Measurements from ENCODE around the gene PHLPP2.

Gene PHLPP2

DNA sequence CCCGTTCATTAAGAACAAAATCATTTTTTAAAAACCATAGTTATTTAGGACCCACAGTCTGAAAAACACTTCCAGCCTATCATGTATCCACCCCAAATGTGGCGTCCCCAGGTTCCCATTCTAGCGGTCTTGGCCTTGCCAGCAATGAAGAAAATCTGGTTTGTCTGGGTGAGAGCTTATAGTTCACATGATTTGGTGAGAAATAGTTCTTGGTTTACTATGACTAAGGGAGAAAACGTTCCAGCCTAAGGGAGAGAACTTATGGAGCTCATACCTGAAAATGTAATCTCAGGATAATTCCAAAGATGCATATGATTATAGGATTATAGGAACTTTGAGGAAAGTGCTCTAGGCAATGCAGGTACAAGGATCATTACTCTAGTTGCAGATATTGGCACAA lies 93.7 kb downstream of the PHLPP2 start:
- DNase-seq (ENCODE audit: extremely low read depth, low read depth), result no peak
- TF ChIP-seq, protein P1, sequence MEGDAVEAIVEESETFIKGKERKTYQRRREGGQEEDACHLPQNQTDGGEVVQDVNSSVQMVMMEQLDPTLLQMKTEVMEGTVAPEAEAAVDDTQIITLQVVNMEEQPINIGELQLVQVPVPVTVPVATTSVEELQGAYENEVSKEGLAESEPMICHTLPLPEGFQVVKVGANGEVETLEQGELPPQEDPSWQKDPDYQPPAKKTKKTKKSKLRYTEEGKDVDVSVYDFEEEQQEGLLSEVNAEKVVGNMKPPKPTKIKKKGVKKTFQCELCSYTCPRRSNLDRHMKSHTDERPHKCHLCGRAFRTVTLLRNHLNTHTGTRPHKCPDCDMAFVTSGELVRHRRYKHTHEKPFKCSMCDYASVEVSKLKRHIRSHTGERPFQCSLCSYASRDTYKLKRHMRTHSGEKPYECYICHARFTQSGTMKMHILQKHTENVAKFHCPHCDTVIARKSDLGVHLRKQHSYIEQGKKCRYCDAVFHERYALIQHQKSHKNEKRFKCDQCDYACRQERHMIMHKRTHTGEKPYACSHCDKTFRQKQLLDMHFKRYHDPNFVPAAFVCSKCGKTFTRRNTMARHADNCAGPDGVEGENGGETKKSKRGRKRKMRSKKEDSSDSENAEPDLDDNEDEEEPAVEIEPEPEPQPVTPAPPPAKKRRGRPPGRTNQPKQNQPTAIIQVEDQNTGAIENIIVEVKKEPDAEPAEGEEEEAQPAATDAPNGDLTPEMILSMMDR (IDR thresholded peaks at IDR 0.05; ENCODE audit: low read depth, low read length), result no peak

DNA sequence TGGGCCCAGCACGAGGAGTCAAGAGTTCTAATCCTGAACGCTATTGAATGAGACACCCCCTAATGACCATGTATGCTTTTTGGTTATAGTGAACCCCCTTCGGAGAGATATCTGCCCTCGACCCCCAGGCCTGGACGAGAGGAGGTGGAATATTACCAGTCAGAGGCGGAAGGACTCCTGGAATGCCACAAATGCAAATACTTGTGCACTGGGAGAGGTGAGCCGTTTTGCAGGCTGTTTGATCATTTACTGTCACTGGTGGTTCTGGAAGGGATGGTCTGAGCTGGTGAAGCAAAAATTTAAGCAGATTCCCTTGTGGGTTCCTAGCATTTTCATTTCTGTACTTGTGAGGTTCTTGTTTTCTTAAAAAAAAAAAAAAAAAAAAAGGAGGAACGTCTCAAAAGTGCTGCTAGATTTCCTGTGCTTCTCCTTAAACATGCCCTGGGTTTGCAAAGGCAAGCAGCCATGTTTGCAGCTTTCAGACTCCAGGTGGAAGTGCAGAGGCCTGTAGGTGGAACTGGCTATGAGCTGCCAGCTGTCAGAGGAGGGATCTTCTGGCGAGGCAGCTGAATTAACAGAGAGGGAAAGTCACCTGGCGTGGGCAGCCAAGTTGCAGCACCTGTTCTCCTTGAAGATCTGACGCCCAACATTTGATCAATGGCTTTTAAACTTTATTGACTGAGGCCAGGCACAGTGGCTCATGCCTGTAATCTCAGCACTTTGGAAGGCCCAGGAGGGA lies 95.1 kb downstream of the PHLPP2 start:
- no peak for DNase-seq (ENCODE audit: extremely low read depth, low read depth)

DNA sequence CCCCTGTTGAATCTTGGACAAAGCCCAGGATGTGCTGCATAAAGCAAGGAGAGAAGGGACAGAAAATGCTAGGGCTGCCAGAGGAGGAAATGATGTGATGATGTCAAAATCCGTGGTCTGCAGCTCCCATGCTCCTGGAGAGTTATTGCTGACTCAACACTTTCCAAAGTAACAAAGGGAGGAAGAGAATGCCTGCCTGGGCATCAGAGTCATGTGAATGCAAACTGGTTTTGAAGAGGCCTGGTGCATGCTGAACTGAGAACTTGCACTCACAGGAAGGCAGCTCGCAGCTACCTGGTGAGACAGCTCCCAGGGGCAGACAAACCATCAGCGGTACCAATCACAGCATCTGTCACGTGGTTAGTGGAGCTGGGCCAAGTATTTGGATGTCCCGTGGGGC lies 95.7 kb downstream of the PHLPP2 start:
- TF ChIP-seq, protein P1 (IDR thresholded peaks at IDR 0.05; ENCODE audit: low read depth, low read length), result no peak
- no peak for DNase-seq (ENCODE audit: extremely low read depth, low read depth)

More for the DNA sequence above, 95.1 kb downstream of the PHLPP2 start:
- TF ChIP-seq, protein P1 (IDR thresholded peaks at IDR 0.05; ENCODE audit: low read depth, low read length), result no peak

DNA sequence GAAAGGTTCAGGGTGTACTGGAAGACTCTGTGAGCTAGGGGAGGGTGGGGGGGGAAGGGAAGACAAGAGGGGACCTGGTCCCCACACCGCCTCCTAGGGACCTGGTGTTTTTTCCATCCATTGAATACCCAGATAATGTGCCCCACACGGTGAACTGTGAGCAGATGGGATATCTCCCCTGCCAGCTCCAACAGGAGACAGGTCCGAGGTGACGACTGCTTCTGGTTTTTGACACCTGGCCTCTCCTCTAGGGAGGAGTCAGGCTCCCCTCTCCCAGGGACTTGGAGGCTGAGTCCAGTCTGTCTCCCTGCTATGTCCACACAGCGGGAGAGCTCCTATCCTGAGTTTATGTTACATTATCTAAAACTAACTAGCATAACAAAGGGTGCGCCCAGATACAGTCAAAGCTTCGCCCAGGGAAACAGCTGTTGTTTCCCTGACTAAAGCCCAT lies 96.7 kb downstream of the PHLPP2 start:
- TF ChIP-seq, protein P1 (IDR thresholded peaks at IDR 0.05; ENCODE audit: low read depth, low read length), result no peak
- no peak for DNase-seq (ENCODE audit: extremely low read depth, low read depth)

DNA sequence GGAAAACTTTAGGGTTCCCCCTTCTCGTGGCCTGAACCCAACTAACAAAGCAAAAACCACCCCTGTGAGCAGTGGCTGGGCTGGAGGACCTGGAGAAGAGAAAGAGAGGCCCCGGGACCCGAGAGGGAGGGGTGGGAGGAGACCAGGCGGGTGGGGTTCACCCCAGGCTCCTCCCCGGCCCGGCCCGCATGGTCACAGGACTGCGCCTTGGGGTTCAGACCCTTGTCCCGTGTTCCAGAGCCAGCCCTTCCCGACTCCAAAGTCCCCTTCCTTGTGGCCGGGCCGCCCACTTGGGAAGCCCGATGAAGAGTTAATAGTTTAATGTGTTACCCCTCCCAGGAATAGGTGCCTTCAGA lies 97.7 kb downstream of the PHLPP2 start:
- no peak for DNase-seq (ENCODE audit: extremely low read depth, low read depth)
- TF ChIP-seq, protein P1 (IDR thresholded peaks at IDR 0.05; ENCODE audit: low read depth, low read length), result no peak

DNA sequence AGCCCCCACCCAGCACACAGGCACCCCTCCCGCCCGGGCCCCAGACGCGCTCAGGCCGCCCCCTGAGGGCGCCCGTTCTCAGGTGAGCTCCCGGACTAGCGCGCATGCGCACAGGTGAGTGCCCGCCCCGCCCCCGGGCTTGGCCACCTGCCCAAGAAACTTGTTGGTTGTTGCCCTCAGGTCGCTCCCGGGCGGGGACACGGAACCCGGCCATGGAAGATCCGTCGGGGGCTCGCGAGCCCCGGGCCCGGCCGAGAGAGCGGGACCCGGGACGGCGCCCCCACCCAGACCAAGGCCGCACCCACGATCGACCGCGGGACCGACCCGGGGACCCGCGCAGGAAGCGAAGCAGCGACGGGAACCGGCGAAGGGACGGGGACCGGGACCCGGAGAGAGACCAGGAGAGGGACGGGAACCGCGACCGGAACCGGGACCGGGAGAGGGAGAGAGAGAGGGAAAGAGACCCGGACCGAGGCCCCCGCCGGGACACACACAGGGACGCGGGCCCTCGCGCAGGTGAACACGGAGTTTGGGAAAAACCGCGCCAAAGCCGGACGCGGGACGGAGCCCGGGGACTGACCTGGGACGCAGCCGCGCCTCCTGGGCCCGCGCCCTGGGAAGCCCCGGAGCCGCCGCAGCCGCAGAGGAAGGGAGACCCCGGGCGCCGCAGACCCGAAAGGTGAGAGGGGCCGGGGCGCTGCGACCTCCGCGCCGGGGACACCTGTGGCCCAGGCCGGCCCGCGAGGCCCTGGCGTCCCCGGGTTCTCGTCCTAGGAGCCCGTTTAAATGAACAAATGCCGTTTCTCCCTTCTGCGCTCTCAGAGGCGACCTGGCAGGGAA lies 98.3 kb downstream of the PHLPP2 start, which contains the start of gene MARVELD3:
MARVELD3 (plus strand) TSS at position 167 of the 840 bp plus-strand sequence; CDS start at position 213, 46 bp downstream.
- TF ChIP-seq, protein P1 (IDR thresholded peaks at IDR 0.05; ENCODE audit: low read depth, low read length), result no peak
- no peak for DNase-seq (ENCODE audit: extremely low read depth, low read depth)
